Measurements from ENCODE around the gene ALG10B. TPM values are rescaled to one million over a fixed set of nuclear protein-coding genes. Genes with fewer than 3 reads are reported as not detected.
"Not testable (repeated sequence)": the region's sequence is repeated elsewhere in the genome, so short reads cannot be mapped to it uniquely, and the experiment has no call there.

The ALG10B gene
- polyA plus RNA-seq: 1 to 10 TPM in 1 of 2 donors, under 1 TPM in 1; 0.84 to 1.1 TPM

GRCh38 chr12:38316391-38317129 is at the start of gene ALG10B:
Gene ALG10B, plus strand, starts transcription at chr12:38316774. Its CDS starts 120 bp downstream, at chr12:38316894.
- Histone ChIP-seq H3K4me3 (ENCODE audit: low read depth in 1 of 2, low read length in 2 of 2) (peak within 1 kb of the TSS; percentile 73 to 81), H3K9me3 (ENCODE audit: control insufficient read depth in 2 of 2, insufficient read depth in 1 of 2, low read depth in 1 of 2, low read length in 1 of 2) (no peaks in the 10 kb centered on the region), H3K36me3 (ENCODE audit: control insufficient read depth in 2 of 2, insufficient read depth in 2 of 2, low read length in 1 of 2) (no peaks in the 10 kb centered on the region), H3K27ac (ENCODE audit: low read depth in 2 of 2, low read length in 1 of 2) (peak within 1 kb of the TSS; percentile 90 to 92), H3K4me1 (ENCODE audit: control insufficient read depth in 2 of 2, insufficient read depth in 2 of 2, low read length in 1 of 2) (no peaks in the 10 kb centered on the region), H3K27me3 (ENCODE audit: control insufficient read depth in 1 of 2, insufficient read depth in 2 of 2, low read length in 2 of 2) (no peaks in the 10 kb centered on the region)
- 0% methylated on average over 40 to 42 of the region's 42 CpGs for WGBS, 2 donors

GRCh38 chr12:38268612-38269011 is 48.0 kb upstream of the ALG10B start:
- Histone ChIP-seq H3K27me3 (ENCODE audit: control insufficient read depth in 1 of 2, insufficient read depth in 2 of 2, low read length in 2 of 2) (no peaks in the 10 kb centered on the region), H3K9me3 (ENCODE audit: control insufficient read depth in 2 of 2, insufficient read depth in 1 of 2, low read depth in 1 of 2, low read length in 1 of 2) (no peaks in the 10 kb centered on the region), H3K27ac (ENCODE audit: low read depth in 2 of 2, low read length in 1 of 2) (no peak overlapping the region), H3K4me3 (ENCODE audit: low read depth in 1 of 2, low read length in 2 of 2) (no peak overlapping the region), H3K4me1 (ENCODE audit: control insufficient read depth in 2 of 2, insufficient read depth in 2 of 2, low read length in 1 of 2) (no peaks in the 10 kb centered on the region), H3K36me3 (ENCODE audit: control insufficient read depth in 2 of 2, insufficient read depth in 2 of 2, low read length in 1 of 2) (no peaks in the 10 kb centered on the region)

GRCh38 chr12:38269897-38270296 is 46.7 kb upstream of the ALG10B start:
- 36 to 40% methylated on average over 1 of the region's 1 CpG for WGBS, 2 donors
- H3K27ac ChIP-seq (ENCODE audit: low read depth in 2 of 2, low read length in 1 of 2): no peak overlapping the region
- H3K9me3 ChIP-seq (ENCODE audit: control insufficient read depth in 2 of 2, insufficient read depth in 1 of 2, low read depth in 1 of 2, low read length in 1 of 2): no peaks in the 10 kb centered on the region
- H3K27me3 ChIP-seq (ENCODE audit: control insufficient read depth in 1 of 2, insufficient read depth in 2 of 2, low read length in 2 of 2): no peaks in the 10 kb centered on the region
- no peaks in the 10 kb centered on the region for H3K36me3 ChIP-seq (ENCODE audit: control insufficient read depth in 2 of 2, insufficient read depth in 2 of 2, low read length in 1 of 2)
- no peak overlapping the region for H3K4me3 ChIP-seq (ENCODE audit: low read depth in 1 of 2, low read length in 2 of 2)
- no peaks in the 10 kb centered on the region for H3K4me1 ChIP-seq (ENCODE audit: control insufficient read depth in 2 of 2, insufficient read depth in 2 of 2, low read length in 1 of 2)

GRCh38 chr12:38279756-38280155 is 36.8 kb upstream of the ALG10B start:
- Histone ChIP-seq H3K27me3 (ENCODE audit: control insufficient read depth in 1 of 2, insufficient read depth in 2 of 2, low read length in 2 of 2) (no peaks in the 10 kb centered on the region), H3K36me3 (ENCODE audit: control insufficient read depth in 2 of 2, insufficient read depth in 2 of 2, low read length in 1 of 2) (no peaks in the 10 kb centered on the region), H3K4me3 (ENCODE audit: low read depth in 1 of 2, low read length in 2 of 2) (no peak overlapping the region), H3K4me1 (ENCODE audit: control insufficient read depth in 2 of 2, insufficient read depth in 2 of 2, low read length in 1 of 2) (no peaks in the 10 kb centered on the region), H3K9me3 (ENCODE audit: control insufficient read depth in 2 of 2, insufficient read depth in 1 of 2, low read depth in 1 of 2, low read length in 1 of 2) (no peaks in the 10 kb centered on the region), H3K27ac (ENCODE audit: low read depth in 2 of 2, low read length in 1 of 2) (no peak overlapping the region)
- WGBS, 2 donors: 33 to 40% methylated on average over 2 of the region's 2 CpGs

GRCh38 chr12:38282886-38283285 is 33.7 kb upstream of the ALG10B start:
- no peaks in the 10 kb centered on the region for H3K36me3 ChIP-seq (ENCODE audit: control insufficient read depth in 2 of 2, insufficient read depth in 2 of 2, low read length in 1 of 2)
- H3K9me3 ChIP-seq (ENCODE audit: control insufficient read depth in 2 of 2, insufficient read depth in 1 of 2, low read depth in 1 of 2, low read length in 1 of 2): no peaks in the 10 kb centered on the region
- no peak overlapping the region for H3K27ac ChIP-seq (ENCODE audit: low read depth in 2 of 2, low read length in 1 of 2)
- H3K4me1 ChIP-seq (ENCODE audit: control insufficient read depth in 2 of 2, insufficient read depth in 2 of 2, low read length in 1 of 2): no peaks in the 10 kb centered on the region
- H3K27me3 ChIP-seq (ENCODE audit: control insufficient read depth in 1 of 2, insufficient read depth in 2 of 2, low read length in 2 of 2): no peaks in the 10 kb centered on the region
- H3K4me3 ChIP-seq (ENCODE audit: low read depth in 1 of 2, low read length in 2 of 2): no peak overlapping the region

- Histone ChIP-seq H3K4me3 (ENCODE audit: low read depth in 1 of 2, low read length in 2 of 2) (no peak overlapping the region), H3K27ac (ENCODE audit: low read depth in 2 of 2, low read length in 1 of 2) (no peak overlapping the region), H3K9me3 (ENCODE audit: control insufficient read depth in 2 of 2, insufficient read depth in 1 of 2, low read depth in 1 of 2, low read length in 1 of 2) (no peaks in the 10 kb centered on the region), H3K36me3 (ENCODE audit: control insufficient read depth in 2 of 2, insufficient read depth in 2 of 2, low read length in 1 of 2) (no peaks in the 10 kb centered on the region), H3K4me1 (ENCODE audit: control insufficient read depth in 2 of 2, insufficient read depth in 2 of 2, low read length in 1 of 2) (no peaks in the 10 kb centered on the region), H3K27me3 (ENCODE audit: control insufficient read depth in 1 of 2, insufficient read depth in 2 of 2, low read length in 2 of 2) (no peaks in the 10 kb centered on the region)
- 50 to 56% methylated on average over 2 of the region's 2 CpGs for WGBS, 2 donors
Observed at GRCh38 chr12:38289396-38289795, 27.2 kb upstream of the ALG10B start.

GRCh38 chr12:38291160-38291559 is 25.4 kb upstream of the ALG10B start:
- WGBS, 2 donors: 61 to 63% methylated on average over 4 of the region's 4 CpGs
- H3K4me3 ChIP-seq (ENCODE audit: low read depth in 1 of 2, low read length in 2 of 2): no peak overlapping the region
- no peaks in the 10 kb centered on the region for H3K4me1 ChIP-seq (ENCODE audit: control insufficient read depth in 2 of 2, insufficient read depth in 2 of 2, low read length in 1 of 2)
- no peaks in the 10 kb centered on the region for H3K36me3 ChIP-seq (ENCODE audit: control insufficient read depth in 2 of 2, insufficient read depth in 2 of 2, low read length in 1 of 2)
- no peaks in the 10 kb centered on the region for H3K27me3 ChIP-seq (ENCODE audit: control insufficient read depth in 1 of 2, insufficient read depth in 2 of 2, low read length in 2 of 2)
- H3K9me3 ChIP-seq (ENCODE audit: control insufficient read depth in 2 of 2, insufficient read depth in 1 of 2, low read depth in 1 of 2, low read length in 1 of 2): no peaks in the 10 kb centered on the region
- no peak overlapping the region for H3K27ac ChIP-seq (ENCODE audit: low read depth in 2 of 2, low read length in 1 of 2)

- H3K27me3 ChIP-seq (ENCODE audit: control insufficient read depth in 1 of 2, insufficient read depth in 2 of 2, low read length in 2 of 2): not testable (repeated sequence)
Observed at GRCh38 chr12:38302972-38303371, 13.6 kb upstream of the ALG10B start.

GRCh38 chr12:38321966-38322365 is 5.4 kb downstream of the ALG10B start:
- H3K27ac ChIP-seq (ENCODE audit: low read depth in 2 of 2, low read length in 1 of 2); H3K9me3 ChIP-seq (ENCODE audit: control insufficient read depth in 2 of 2, insufficient read depth in 1 of 2, low read depth in 1 of 2, low read length in 1 of 2); H3K4me3 ChIP-seq (ENCODE audit: low read depth in 1 of 2, low read length in 2 of 2); H3K4me1 ChIP-seq (ENCODE audit: control insufficient read depth in 2 of 2, insufficient read depth in 2 of 2, low read length in 1 of 2); H3K27me3 ChIP-seq (ENCODE audit: control insufficient read depth in 1 of 2, insufficient read depth in 2 of 2, low read length in 2 of 2); H3K36me3 ChIP-seq (ENCODE audit: control insufficient read depth in 2 of 2, insufficient read depth in 2 of 2, low read length in 1 of 2): not testable (repeated sequence)
- 94 to 97% methylated on average over 2 of the region's 2 CpGs for WGBS, 2 donors

More at GRCh38 chr12:38302972-38303371, 13.6 kb upstream of the ALG10B start:
- WGBS, 2 donors: 11 to 14% methylated on average over 1 of the region's 1 CpG
- H3K36me3 ChIP-seq (ENCODE audit: control insufficient read depth in 2 of 2, insufficient read depth in 2 of 2, low read length in 1 of 2); H3K9me3 ChIP-seq (ENCODE audit: control insufficient read depth in 2 of 2, insufficient read depth in 1 of 2, low read depth in 1 of 2, low read length in 1 of 2); H3K27ac ChIP-seq (ENCODE audit: low read depth in 2 of 2, low read length in 1 of 2); H3K4me1 ChIP-seq (ENCODE audit: control insufficient read depth in 2 of 2, insufficient read depth in 2 of 2, low read length in 1 of 2); H3K4me3 ChIP-seq (ENCODE audit: low read depth in 1 of 2, low read length in 2 of 2): not testable (repeated sequence)

GRCh38 chr12:38324912-38325311 is 8.3 kb downstream of the ALG10B start:
- WGBS, 2 donors: 60 to 82% methylated on average over 2 of the region's 2 CpGs
- H3K27me3 ChIP-seq (ENCODE audit: control insufficient read depth in 1 of 2, insufficient read depth in 2 of 2, low read length in 2 of 2): no peaks in the 10 kb centered on the region
- H3K9me3 ChIP-seq (ENCODE audit: control insufficient read depth in 2 of 2, insufficient read depth in 1 of 2, low read depth in 1 of 2, low read length in 1 of 2): no peaks in the 10 kb centered on the region
- H3K27ac ChIP-seq (ENCODE audit: low read depth in 2 of 2, low read length in 1 of 2): no peak overlapping the region
- H3K36me3 ChIP-seq (ENCODE audit: control insufficient read depth in 2 of 2, insufficient read depth in 2 of 2, low read length in 1 of 2): no peaks in the 10 kb centered on the region
- H3K4me1 ChIP-seq (ENCODE audit: control insufficient read depth in 2 of 2, insufficient read depth in 2 of 2, low read length in 1 of 2): no peaks in the 10 kb centered on the region
- H3K4me3 ChIP-seq (ENCODE audit: low read depth in 1 of 2, low read length in 2 of 2): no peak overlapping the region

Data from esophagus (tissue), 2 donors.